GM18505 (cell line): ENCODE measurements around the gene MRTFA.

Source experiments
- ATAC-seq: cut with Tn5 transposase; IDR thresholded peaks from one replicate; pipeline ENCODE4 v1.9.1; 2021; ENCODE audit not compliant: unreplicated experiment
- POLR2A ChIP-seq: IDR thresholded peaks from 4 replicates; pipeline ENCODE4 v1.6.1; 2011; ENCODE audit warnings: borderline replicate concordance; ENCODE audit not compliant: insufficient read depth, insufficient read length; ENCODE audit errors: extremely low read depth

Gene MRTFA

GRCh38 chr22:40418366-40419201 is 217.9 kb downstream of the MRTFA start:
- no peak for ATAC-seq

GRCh38 chr22:40417881-40418280 is 218.6 kb downstream of the MRTFA start:
- no peak for ATAC-seq
- no peak for TF ChIP-seq POLR2A

More at GRCh38 chr22:40418366-40419201, 217.9 kb downstream of the MRTFA start:
- no peak for TF ChIP-seq POLR2A

DNA sequence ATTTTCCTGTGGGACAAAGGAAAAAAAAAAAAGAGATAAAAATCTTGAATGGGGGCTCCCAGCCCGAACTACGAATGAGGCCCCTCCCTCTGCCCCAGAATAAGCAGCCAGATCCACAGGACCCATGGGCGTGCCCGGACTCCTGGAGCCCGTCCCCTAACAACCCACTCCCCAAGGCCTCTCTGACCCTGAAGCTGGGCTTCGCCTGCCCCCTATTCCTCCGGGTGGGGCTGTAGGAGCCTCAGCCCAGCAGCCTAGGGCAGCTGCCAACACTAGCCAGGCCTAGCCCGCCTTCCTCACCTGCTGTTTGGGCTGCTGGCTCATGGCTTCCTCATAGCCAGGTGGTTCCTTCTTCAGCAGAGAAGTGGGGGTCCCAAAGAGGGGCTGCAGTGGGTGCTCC is 219.5 kb downstream of the MRTFA start:
- no peak for ATAC-seq
- TF ChIP-seq POLR2A, result no peak

DNA sequence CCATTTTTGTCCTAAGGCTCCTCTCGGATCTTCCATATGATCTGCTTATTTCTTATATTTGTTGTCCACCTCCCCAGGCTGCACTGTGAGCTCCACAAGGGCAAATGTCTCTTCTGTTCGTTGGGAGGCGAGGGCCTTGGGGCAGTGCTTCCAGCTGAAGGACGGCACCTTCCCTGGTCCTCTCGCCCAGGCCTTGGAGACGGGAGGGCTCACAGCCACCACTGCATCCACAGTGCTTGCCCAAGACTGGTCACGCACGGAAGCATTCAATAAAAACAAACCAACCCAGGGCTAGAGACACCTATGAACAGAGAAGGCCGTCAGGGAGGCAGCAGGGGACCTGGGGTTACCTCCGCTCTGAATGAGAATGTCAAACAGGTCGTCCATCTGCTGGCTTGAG is 219.9 kb downstream of the MRTFA start:
- ATAC-seq, result no peak

GRCh38 chr22:40416267-40416570 is 220.3 kb downstream of the MRTFA start:
- no peak for ATAC-seq
- TF ChIP-seq POLR2A, result no peak

More for the DNA sequence above, 219.9 kb downstream of the MRTFA start:
- TF ChIP-seq POLR2A, result no peak

DNA sequence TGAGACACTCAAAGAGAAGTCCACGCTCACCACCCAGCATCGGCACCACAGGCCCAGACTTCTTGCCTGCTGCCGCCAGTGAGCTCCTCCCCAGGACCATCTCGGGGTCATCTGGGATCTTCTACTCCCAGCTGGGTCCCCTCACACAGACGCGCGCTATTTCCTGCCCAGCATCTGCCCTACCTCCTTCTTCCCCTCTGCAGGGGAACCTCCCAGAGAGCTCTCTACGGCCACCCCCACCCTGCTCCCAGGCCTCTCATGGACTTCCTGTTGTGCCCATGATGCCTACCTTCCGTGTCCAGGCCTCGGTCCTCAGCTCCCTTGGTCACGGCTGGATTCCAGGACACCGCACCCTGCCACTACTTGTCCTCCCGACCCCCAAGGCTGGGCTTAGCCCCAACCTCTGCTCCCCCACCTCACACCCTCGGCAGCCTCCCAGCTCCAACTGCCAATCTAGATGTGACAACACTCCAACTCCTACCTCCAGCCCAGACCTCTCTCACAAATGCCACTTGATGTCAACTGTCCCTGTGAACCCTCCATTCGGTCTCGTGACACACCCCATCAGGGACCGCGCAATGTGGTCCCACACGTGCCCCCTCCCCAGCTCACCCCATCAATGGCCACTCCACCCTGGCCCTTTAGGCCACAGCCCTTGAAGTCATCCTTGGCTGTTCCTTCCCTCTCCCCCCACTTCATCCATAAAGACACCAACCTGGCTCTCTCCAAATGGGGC is 220.8 kb downstream of the MRTFA start:
- TF ChIP-seq POLR2A, result peak; percentile 25
- no peak for ATAC-seq

- ATAC-seq, result no peak
- no peak for TF ChIP-seq POLR2A
Observed at GRCh38 chr22:40414838-40415505, 221.5 kb downstream of the MRTFA start.

DNA sequence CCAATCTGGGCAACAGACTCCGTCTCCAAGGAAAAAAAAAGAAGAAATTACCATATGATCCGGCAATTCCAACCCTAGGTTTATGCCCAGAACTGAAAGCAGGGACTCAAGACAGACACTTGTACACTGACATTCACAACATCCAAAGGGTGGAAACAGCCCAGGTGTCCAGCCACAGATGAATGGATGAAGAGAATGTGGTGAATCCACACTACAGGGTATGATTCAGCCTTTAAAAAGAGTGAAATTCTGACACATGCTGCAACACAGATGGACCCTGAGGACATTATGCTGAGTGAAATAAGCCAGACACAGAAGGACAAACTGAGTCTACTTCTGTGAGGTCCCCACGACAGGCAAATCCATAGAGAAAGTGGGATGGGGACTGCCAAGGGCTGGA is 222.2 kb downstream of the MRTFA start:
- TF ChIP-seq POLR2A, result no peak
- ATAC-seq, result no peak

GRCh38 chr22:40413873-40414272 is 222.6 kb downstream of the MRTFA start:
- TF ChIP-seq POLR2A, result no peak
- ATAC-seq, result no peak

DNA sequence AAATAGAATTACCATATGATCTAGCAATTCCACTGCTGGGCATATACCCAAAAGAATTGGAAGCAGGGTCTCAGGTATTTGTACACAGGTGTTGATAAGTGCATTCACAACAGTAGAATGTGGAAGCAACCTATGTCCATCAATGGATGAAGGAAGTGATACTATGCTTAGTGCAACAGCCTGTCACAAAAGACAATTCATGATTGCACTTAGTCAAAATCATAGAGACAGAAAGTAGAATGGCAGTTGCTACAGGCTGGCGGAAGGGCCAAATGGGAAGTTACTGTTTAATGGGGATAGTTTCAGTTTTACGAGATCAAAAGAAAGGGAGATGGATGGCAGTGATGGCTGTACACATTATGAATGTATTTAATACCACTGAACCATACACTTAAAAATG is 224.1 kb downstream of the MRTFA start:
- no peak for ATAC-seq
- TF ChIP-seq POLR2A, result no peak

DNA sequence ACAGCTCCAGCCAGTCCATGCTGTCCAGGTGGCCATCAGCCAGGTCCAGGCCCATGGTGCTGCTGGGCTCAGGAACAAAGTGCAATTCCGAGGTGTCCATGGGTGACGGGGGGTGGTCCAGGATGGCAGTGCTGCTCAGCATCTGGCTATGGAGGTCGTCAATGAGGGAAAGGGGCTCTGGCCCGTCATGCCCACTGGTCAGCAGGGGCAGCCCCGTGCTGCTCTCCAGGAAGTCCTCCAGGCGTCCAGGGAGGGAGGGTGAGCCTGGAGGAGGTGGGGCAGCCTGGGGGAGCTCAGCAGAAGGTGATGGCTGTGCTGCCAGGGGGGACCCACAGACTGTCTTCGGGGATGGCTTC is 225.0 kb downstream of the MRTFA start:
- TF ChIP-seq POLR2A, result peak; percentile 29
- no peak for ATAC-seq

- TF ChIP-seq POLR2A, result no peak
- no peak for ATAC-seq
Observed at GRCh38 chr22:40410731-40411505, 225.6 kb downstream of the MRTFA start.

DNA sequence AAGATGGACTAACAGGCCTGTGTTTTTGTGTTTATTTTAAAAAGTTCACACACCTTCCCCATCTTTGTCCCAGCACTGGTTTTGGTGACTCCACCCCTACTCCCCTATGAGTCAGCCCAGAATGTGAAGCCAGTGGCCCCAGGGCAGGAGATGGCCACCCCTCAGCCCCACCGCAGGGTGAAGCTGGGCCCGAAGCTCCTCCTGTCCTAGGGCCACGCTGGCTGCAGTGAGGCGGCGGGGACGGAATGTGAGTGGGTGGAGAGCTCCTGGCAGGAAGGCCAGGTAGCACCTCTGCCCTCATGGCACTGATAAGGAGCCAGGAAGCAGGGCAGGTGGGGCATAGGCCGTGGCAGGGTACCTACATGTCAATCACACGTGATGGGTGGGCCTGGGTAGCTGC is 226.2 kb downstream of the MRTFA start:
- no peak for TF ChIP-seq POLR2A

More for the DNA sequence above, 226.2 kb downstream of the MRTFA start:
- ATAC-seq, result no peak
